Endothelial cell of umbilical vein (primary cell): ENCODE measurements around the gene NEK7.

ENCODE experiments used
- CTCF ChIP-seq, 2 donors: IDR thresholded peaks; 1 replicate in 1 of 2; 2 replicates in 1 of 2; pipeline ENCODE4 v1.5.1; 2011; ENCODE audit warnings: low read length in 2 of 2, mild to moderate bottlenecking in 2 of 2, moderate library complexity in 2 of 2, control low read depth in 1 of 2, inconsistent platforms in 1 of 2, low read depth in 1 of 2; ENCODE audit not compliant: insufficient read depth in 1 of 2; ENCODE audit errors: extremely low read depth in 1 of 2
- EZH2 ChIP-seq: IDR thresholded peaks from 2 replicates; pipeline ENCODE4 v1.6.1; 2012; ENCODE audit warnings: borderline replicate concordance, low read depth, mild to moderate bottlenecking, moderate library complexity, low read length, inconsistent platforms; ENCODE audit not compliant: severe bottlenecking
- FOS ChIP-seq: IDR thresholded peaks from 2 replicates; pipeline ENCODE4 v1.6.1; 2011; ENCODE audit warnings: mild to moderate bottlenecking, low read length, moderate library complexity, borderline replicate concordance; ENCODE audit not compliant: insufficient read depth
- JUN ChIP-seq: IDR thresholded peaks from 2 replicates; pipeline ENCODE4 v1.6.1; 2011; ENCODE audit warnings: borderline replicate concordance, low read depth; ENCODE audit not compliant: insufficient read length, insufficient read depth
- MAX ChIP-seq: IDR thresholded peaks from 2 replicates; pipeline ENCODE4 v1.6.1; 2011; ENCODE audit not compliant: insufficient read depth, insufficient read length
- MYC ChIP-seq: IDR thresholded peaks from one replicate; pipeline ENCODE4 v1.6.1; 2011; ENCODE audit warnings: mild to moderate bottlenecking, low read depth, low read length
- POLR2A ChIP-seq: IDR thresholded peaks from 2 replicates; pipeline ENCODE4 v1.6.1; 2012; ENCODE audit warnings: low read depth, mild to moderate bottlenecking, control low read depth, low read length
- POLR2AphosphoS5 ChIP-seq: IDR thresholded peaks from 2 replicates; pipeline ENCODE4 v1.6.1; 2012; ENCODE audit warnings: low read depth, mild to moderate bottlenecking, control low read depth, low read length, moderate library complexity; ENCODE audit not compliant: insufficient read depth

- TF ChIP-seq CTCF (IDR thresholded peaks at IDR 0.05; ENCODE audit: extremely low read depth in 1 of 2, insufficient read depth in 1 of 2, low read depth in 1 of 2, low read length in 2 of 2), result no peak
- TF ChIP-seq MAX, result no peak
- no peak for TF ChIP-seq POLR2A
- no peak for TF ChIP-seq EZH2
- TF ChIP-seq POLR2AphosphoS5, result no peak
- TF ChIP-seq FOS, result no peak
- no peak for TF ChIP-seq MYC
- TF ChIP-seq JUN, result no peak
These were observed 3.0 kb upstream of the NEK7 start for GRCh38 chr1:198153804-198154203.
